ENCODE data around the gene PXDN.

The PXDN gene

GRCh38 chr2:1582891-1583341 is 161.4 kb downstream of the PXDN start:
- no peak overlapping the region for H3K4me3 ChIP-seq (ENCODE audit: low read length)
- no peak for DNase-seq (ENCODE audit: low read depth)
- no peak for TF ChIP-seq CTCF (conservative IDR thresholded peaks at IDR 0.05; ENCODE audit: low read depth, low read length)

- no peak for DNase-seq (ENCODE audit: low read depth)
- no peak overlapping the region for H3K4me3 ChIP-seq (ENCODE audit: low read length)
- no peak for TF ChIP-seq CTCF (conservative IDR thresholded peaks at IDR 0.05; ENCODE audit: low read depth, low read length)
Observed at GRCh38 chr2:1581965-1582625, 162.2 kb downstream of the PXDN start.
